GM23248 (cell line): ENCODE data around the gene TLE4.

Experiments used
- EZH2 ChIP-seq: fragments of 200-600 bp; sonication (generic); IDR thresholded peaks from 2 replicates; pipeline ENCODE4 v1.6.1; 2018; ENCODE audit warnings: antibody characterized with exemption, mild to moderate bottlenecking; ENCODE audit not compliant: insufficient read depth, poor library complexity, severe bottlenecking
- EZH2phosphoT487 ChIP-seq: fragments of 200-600 bp; sonication (generic); IDR thresholded peaks from 2 replicates; pipeline ENCODE4 v1.6.1; 2018; ENCODE audit warnings: antibody characterized with exemption, moderate library complexity, mild to moderate bottlenecking, low read depth; ENCODE audit not compliant: insufficient read depth

GRCh38 chr9:79711874-79712273 lies 140.1 kb downstream of the TLE4 start:
- TF ChIP-seq EZH2phosphoT487 (no peak), EZH2 (no peak)
